Measurements from ENCODE around the gene RUBCN.
"Not testable (repeated sequence)": the region's sequence is repeated elsewhere in the genome, so short reads cannot be mapped to it uniquely, and the experiment has no call there.

Gene RUBCN

GRCh38 chr3:197659144-197659543, 77.6 kb downstream of the RUBCN start:
- H2BK5ac ChIP-seq (ENCODE audit: low read depth, low read length, poor library complexity); H2BK12ac ChIP-seq (ENCODE audit: low read length); H3K9ac ChIP-seq (ENCODE audit: low read length); H3K4me2 ChIP-seq (ENCODE audit: low read length); H4K12ac ChIP-seq (ENCODE audit: low read depth, low read length); H4K91ac ChIP-seq (ENCODE audit: low read depth, low read length); H3K27me3 ChIP-seq (ENCODE audit: insufficient read depth, low read length); H3K4me1 ChIP-seq (ENCODE audit: control insufficient read depth in 1 of 2, insufficient read depth in 2 of 2, low read length in 2 of 2); H3K23ac ChIP-seq (ENCODE audit: low read length); H3K14ac ChIP-seq (ENCODE audit: low read length); H2BK120ac ChIP-seq (ENCODE audit: insufficient read depth, low read length, poor library complexity); H2AFZ ChIP-seq (ENCODE audit: insufficient read depth, low read length, poor library complexity); H3K79me2 ChIP-seq (ENCODE audit: control insufficient read depth, insufficient read depth, low read length, poor library complexity); DNase-seq; H3K79me1 ChIP-seq (ENCODE audit: low read length); H3K9me3 ChIP-seq (ENCODE audit: insufficient read depth, low read depth, low read length); H3K36me3 ChIP-seq (ENCODE audit: control insufficient read depth in 1 of 2, insufficient read depth in 2 of 2, low read length in 2 of 2); H3K4me3 ChIP-seq (ENCODE audit: low read depth, low read length); H3K18ac ChIP-seq (ENCODE audit: low read length); H4K8ac ChIP-seq (ENCODE audit: low read depth, low read length); H3K4ac ChIP-seq (ENCODE audit: low read depth, low read length); H2AK5ac ChIP-seq (ENCODE audit: low read length); H3K27ac ChIP-seq (ENCODE audit: low read depth, low read length): not testable (repeated sequence)
- WGBS (ENCODE audit: extremely low coverage, insufficient coverage, insufficient read length): no CpG with 5 or more reads among the region's 10 CpGs

- H2BK12ac ChIP-seq (ENCODE audit: low read length); H2BK120ac ChIP-seq (ENCODE audit: insufficient read depth, low read length, poor library complexity); H3K4me1 ChIP-seq (ENCODE audit: control insufficient read depth in 1 of 2, insufficient read depth in 2 of 2, low read length in 2 of 2); H3K4me2 ChIP-seq (ENCODE audit: low read length); H3K27ac ChIP-seq (ENCODE audit: low read depth, low read length); H3K27me3 ChIP-seq (ENCODE audit: insufficient read depth, low read length); H3K23ac ChIP-seq (ENCODE audit: low read length); H3K18ac ChIP-seq (ENCODE audit: low read length); H2AFZ ChIP-seq (ENCODE audit: insufficient read depth, low read length, poor library complexity); H4K12ac ChIP-seq (ENCODE audit: low read depth, low read length); H3K4ac ChIP-seq (ENCODE audit: low read depth, low read length); H3K14ac ChIP-seq (ENCODE audit: low read length); H3K36me3 ChIP-seq (ENCODE audit: control insufficient read depth in 1 of 2, insufficient read depth in 2 of 2, low read length in 2 of 2); H4K91ac ChIP-seq (ENCODE audit: low read depth, low read length); H2AK5ac ChIP-seq (ENCODE audit: low read length); H3K4me3 ChIP-seq (ENCODE audit: low read depth, low read length); H3K79me1 ChIP-seq (ENCODE audit: low read length); DNase-seq; H3K9ac ChIP-seq (ENCODE audit: low read length); H4K8ac ChIP-seq (ENCODE audit: low read depth, low read length); H2BK5ac ChIP-seq (ENCODE audit: low read depth, low read length, poor library complexity); H3K79me2 ChIP-seq (ENCODE audit: control insufficient read depth, insufficient read depth, low read length, poor library complexity); H3K9me3 ChIP-seq (ENCODE audit: insufficient read depth, low read depth, low read length): not testable (repeated sequence)
- no CpG with 5 or more reads among the region's 13 CpGs for WGBS (ENCODE audit: extremely low coverage, insufficient coverage, insufficient read length)
Measured at GRCh38 chr3:197658706-197659105, 78.0 kb downstream of the RUBCN start.

- not testable (repeated sequence) for H3K18ac ChIP-seq (ENCODE audit: low read length); H4K12ac ChIP-seq (ENCODE audit: low read depth, low read length); H3K27ac ChIP-seq (ENCODE audit: low read depth, low read length); H3K9me3 ChIP-seq (ENCODE audit: insufficient read depth, low read depth, low read length); H3K4me1 ChIP-seq (ENCODE audit: control insufficient read depth in 1 of 2, insufficient read depth in 2 of 2, low read length in 2 of 2); H3K27me3 ChIP-seq (ENCODE audit: insufficient read depth, low read length); H3K4ac ChIP-seq (ENCODE audit: low read depth, low read length); H3K9ac ChIP-seq (ENCODE audit: low read length); H2BK12ac ChIP-seq (ENCODE audit: low read length); H2BK120ac ChIP-seq (ENCODE audit: insufficient read depth, low read length, poor library complexity); H3K79me2 ChIP-seq (ENCODE audit: control insufficient read depth, insufficient read depth, low read length, poor library complexity); DNase-seq; H2BK5ac ChIP-seq (ENCODE audit: low read depth, low read length, poor library complexity); H2AFZ ChIP-seq (ENCODE audit: insufficient read depth, low read length, poor library complexity); H3K4me3 ChIP-seq (ENCODE audit: low read depth, low read length); H3K14ac ChIP-seq (ENCODE audit: low read length); H3K36me3 ChIP-seq (ENCODE audit: control insufficient read depth in 1 of 2, insufficient read depth in 2 of 2, low read length in 2 of 2); H4K91ac ChIP-seq (ENCODE audit: low read depth, low read length); H3K79me1 ChIP-seq (ENCODE audit: low read length); H2AK5ac ChIP-seq (ENCODE audit: low read length); H3K23ac ChIP-seq (ENCODE audit: low read length); H4K8ac ChIP-seq (ENCODE audit: low read depth, low read length); H3K4me2 ChIP-seq (ENCODE audit: low read length)
- no CpG with 5 or more reads among the region's 30 CpGs for WGBS (ENCODE audit: extremely low coverage, insufficient coverage, insufficient read length)
Measured at GRCh38 chr3:197657541-197658292, 79.0 kb downstream of the RUBCN start.

- H4K91ac ChIP-seq (ENCODE audit: low read depth, low read length); H3K23ac ChIP-seq (ENCODE audit: low read length); H3K9ac ChIP-seq (ENCODE audit: low read length); H3K4me1 ChIP-seq (ENCODE audit: control insufficient read depth in 1 of 2, insufficient read depth in 2 of 2, low read length in 2 of 2); H3K4ac ChIP-seq (ENCODE audit: low read depth, low read length); H3K79me1 ChIP-seq (ENCODE audit: low read length); H4K12ac ChIP-seq (ENCODE audit: low read depth, low read length); H2BK120ac ChIP-seq (ENCODE audit: insufficient read depth, low read length, poor library complexity); H3K18ac ChIP-seq (ENCODE audit: low read length); H4K8ac ChIP-seq (ENCODE audit: low read depth, low read length); H3K27me3 ChIP-seq (ENCODE audit: insufficient read depth, low read length); H2AK5ac ChIP-seq (ENCODE audit: low read length); H3K14ac ChIP-seq (ENCODE audit: low read length); H3K4me3 ChIP-seq (ENCODE audit: low read depth, low read length); DNase-seq; H3K27ac ChIP-seq (ENCODE audit: low read depth, low read length); H3K36me3 ChIP-seq (ENCODE audit: control insufficient read depth in 1 of 2, insufficient read depth in 2 of 2, low read length in 2 of 2); H2BK12ac ChIP-seq (ENCODE audit: low read length); H3K79me2 ChIP-seq (ENCODE audit: control insufficient read depth, insufficient read depth, low read length, poor library complexity); H3K4me2 ChIP-seq (ENCODE audit: low read length); H2BK5ac ChIP-seq (ENCODE audit: low read depth, low read length, poor library complexity); H3K9me3 ChIP-seq (ENCODE audit: insufficient read depth, low read depth, low read length); H2AFZ ChIP-seq (ENCODE audit: insufficient read depth, low read length, poor library complexity): not testable (repeated sequence)
- WGBS (ENCODE audit: extremely low coverage, insufficient coverage, insufficient read length): no CpG with 5 or more reads among the region's 12 CpGs
Measured at GRCh38 chr3:197656960-197657359, 79.7 kb downstream of the RUBCN start.
